ENCODE measurements around the gene CCNT2. TPM values are rescaled to one million over a fixed set of nuclear protein-coding genes. Genes with fewer than 3 reads are reported as not detected.
A peak's percentile ranks its signal among the peaks of the same experiment; 100 is the strongest.

The CCNT2 gene
- 29.2 to 31.5 TPM (median 30.6 TPM) in 3 replicates for total RNA-seq
- long read RNA-seq, full-length matches to known transcripts = 32 of 55 reads
- long read RNA-seq, partial matches to known transcripts = 4 of 55 reads
- long read RNA-seq, other reads (novel, unspliced or antisense) = 19 of 55 reads

DNA sequence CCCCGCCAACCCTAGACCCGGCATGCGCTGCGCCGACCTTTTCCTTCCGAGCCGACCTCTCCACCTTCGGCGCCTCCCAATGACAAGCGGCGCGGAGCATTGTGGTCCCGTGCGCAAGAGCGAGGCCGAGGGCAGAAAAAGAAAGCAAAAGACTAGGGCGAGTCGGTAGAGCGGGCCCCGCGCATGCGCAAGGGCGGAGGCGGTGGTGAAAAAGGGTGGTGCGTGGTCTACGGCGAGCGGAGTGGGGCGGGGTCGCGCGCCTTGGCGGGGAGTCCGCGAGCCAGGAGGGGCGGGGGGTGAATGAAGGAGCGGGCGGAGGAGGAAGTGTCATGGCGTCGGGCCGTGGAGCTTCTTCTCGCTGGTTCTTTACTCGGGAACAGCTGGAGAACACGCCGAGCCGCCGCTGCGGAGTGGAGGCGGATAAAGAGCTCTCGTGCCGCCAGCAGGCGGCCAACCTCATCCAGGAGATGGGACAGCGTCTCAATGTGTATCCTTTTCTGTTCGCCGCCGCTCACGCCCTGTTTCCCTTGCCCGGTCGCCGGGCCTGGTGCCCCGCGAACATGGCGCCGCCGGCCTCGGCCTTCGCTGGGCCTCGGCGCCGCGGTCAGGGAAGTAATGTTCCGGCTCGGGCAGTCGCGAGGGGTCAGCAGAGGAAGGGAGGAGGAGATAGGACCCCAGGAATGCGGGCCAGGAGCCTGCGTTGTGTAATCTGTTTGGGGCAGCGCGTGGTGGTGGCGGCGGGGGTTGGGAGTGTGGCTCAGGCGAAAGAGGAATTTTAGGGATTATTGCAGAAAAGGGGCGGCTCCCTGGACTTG, at the start of gene CCNT2:
Gene CCNT2 (plus strand): TSS at position 297 of the 815 bp plus-strand sequence. CDS start 33 bp downstream, at position 330.
- H3K9me3 Mint-ChIP-seq (ENCODE audit: low read depth) = peaks cover 2% of the 10 kb centered on the region
- DNase-seq (ENCODE audit: low spot score) = peak; percentile 100
- peak within 1 kb of the TSS; percentile 97 for H3K4me3 Mint-ChIP-seq (ENCODE audit: unreplicated experiment)
- H3K4me1 Mint-ChIP-seq (ENCODE audit: low read depth) = peaks cover 33% of the 10 kb centered on the region
- H3K36me3 Mint-ChIP-seq (ENCODE audit: low read depth) = peaks cover 3% of the 10 kb centered on the region
- TF ChIP-seq, protein P1, sequence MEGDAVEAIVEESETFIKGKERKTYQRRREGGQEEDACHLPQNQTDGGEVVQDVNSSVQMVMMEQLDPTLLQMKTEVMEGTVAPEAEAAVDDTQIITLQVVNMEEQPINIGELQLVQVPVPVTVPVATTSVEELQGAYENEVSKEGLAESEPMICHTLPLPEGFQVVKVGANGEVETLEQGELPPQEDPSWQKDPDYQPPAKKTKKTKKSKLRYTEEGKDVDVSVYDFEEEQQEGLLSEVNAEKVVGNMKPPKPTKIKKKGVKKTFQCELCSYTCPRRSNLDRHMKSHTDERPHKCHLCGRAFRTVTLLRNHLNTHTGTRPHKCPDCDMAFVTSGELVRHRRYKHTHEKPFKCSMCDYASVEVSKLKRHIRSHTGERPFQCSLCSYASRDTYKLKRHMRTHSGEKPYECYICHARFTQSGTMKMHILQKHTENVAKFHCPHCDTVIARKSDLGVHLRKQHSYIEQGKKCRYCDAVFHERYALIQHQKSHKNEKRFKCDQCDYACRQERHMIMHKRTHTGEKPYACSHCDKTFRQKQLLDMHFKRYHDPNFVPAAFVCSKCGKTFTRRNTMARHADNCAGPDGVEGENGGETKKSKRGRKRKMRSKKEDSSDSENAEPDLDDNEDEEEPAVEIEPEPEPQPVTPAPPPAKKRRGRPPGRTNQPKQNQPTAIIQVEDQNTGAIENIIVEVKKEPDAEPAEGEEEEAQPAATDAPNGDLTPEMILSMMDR (IDR thresholded peaks at IDR 0.05) = peak; percentile 32
- H3K27ac Mint-ChIP-seq (ENCODE audit: unreplicated experiment) = peak within 1 kb of the TSS; percentile 100
- no peaks in the 10 kb centered on the region for H3K27me3 Mint-ChIP-seq (ENCODE audit: low read depth)

DNA sequence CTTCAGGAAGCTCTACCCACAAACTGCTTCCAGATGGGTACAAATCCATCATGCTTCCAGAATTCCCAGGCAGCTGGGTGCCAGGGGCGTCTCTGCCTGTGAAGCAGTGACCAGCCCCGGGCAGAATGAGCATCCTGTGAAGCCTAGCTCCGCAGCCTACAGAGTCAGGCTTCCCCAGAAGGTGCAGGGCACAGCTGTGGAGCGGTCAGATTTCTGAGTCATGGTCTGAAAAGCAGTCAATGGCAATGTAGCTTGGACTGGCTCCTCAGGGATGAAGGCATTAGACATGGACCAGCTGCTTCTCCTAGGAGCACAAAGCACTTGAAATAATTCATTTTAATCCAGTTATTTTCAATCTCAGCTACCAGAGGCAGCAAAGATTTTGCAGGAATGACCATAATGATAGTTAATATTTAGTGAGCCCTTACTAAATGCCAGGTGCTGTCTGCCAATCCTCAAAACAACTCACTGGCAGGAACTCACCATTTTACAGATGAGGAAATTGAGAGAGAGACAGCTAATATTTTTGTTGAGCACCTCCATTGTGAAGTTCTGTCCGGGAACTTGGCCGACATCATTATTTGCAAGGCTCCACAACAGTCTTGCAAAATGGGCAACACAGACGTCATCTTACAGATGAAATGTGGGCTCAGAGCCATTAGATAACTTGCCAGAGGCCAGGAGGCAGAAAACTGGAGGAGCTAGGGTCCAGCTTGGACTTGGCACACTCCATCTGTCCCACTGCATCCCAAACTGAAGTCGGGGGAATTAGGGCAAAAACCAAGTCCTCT, 48.5 kb upstream of the CCNT2 start:
- H3K27me3 Mint-ChIP-seq (ENCODE audit: low read depth) = no peaks in the 10 kb centered on the region
- peaks cover 14% of the 10 kb centered on the region for H3K4me1 Mint-ChIP-seq (ENCODE audit: low read depth)
- H3K4me3 Mint-ChIP-seq (ENCODE audit: unreplicated experiment) = no peak overlapping the region
- H3K36me3 Mint-ChIP-seq (ENCODE audit: low read depth) = peaks cover 2% of the 10 kb centered on the region
- DNase-seq (ENCODE audit: low spot score) = no peak
- no peaks in the 10 kb centered on the region for H3K9me3 Mint-ChIP-seq (ENCODE audit: low read depth)
- TF ChIP-seq, protein P1 (IDR thresholded peaks at IDR 0.05) = no peak
- H3K27ac Mint-ChIP-seq (ENCODE audit: unreplicated experiment) = no peak overlapping the region

DNA sequence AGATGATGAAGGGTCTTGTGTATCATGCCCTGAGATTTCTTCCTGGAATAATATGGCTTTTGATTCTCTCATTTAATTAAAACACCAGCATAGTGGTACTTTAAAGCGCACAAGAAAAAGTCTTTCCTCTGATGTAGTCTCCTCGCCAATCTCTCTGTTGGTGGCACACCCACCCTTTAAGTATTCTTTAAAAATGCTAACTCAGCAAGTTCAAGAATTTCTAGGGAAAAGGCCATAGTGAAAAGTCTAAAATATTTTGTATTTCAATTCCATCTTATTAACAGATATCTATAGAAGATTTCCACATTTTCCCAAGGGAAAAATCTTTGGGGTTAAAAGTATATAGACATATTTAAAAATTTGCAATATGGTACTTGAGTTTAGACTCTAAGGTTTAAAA, 45.5 kb upstream of the CCNT2 start:
- H3K9me3 Mint-ChIP-seq (ENCODE audit: low read depth) = peaks cover 7% of the 10 kb centered on the region
- no peaks in the 10 kb centered on the region for H3K4me1 Mint-ChIP-seq (ENCODE audit: low read depth)
- H3K36me3 Mint-ChIP-seq (ENCODE audit: low read depth) = peaks cover 3% of the 10 kb centered on the region
- TF ChIP-seq, protein P1 (IDR thresholded peaks at IDR 0.05) = no peak
- no peak for DNase-seq (ENCODE audit: low spot score)
- no peak overlapping the region for H3K4me3 Mint-ChIP-seq (ENCODE audit: unreplicated experiment)
- H3K27me3 Mint-ChIP-seq (ENCODE audit: low read depth) = no peaks in the 10 kb centered on the region
- H3K27ac Mint-ChIP-seq (ENCODE audit: unreplicated experiment) = no peak overlapping the region

DNA sequence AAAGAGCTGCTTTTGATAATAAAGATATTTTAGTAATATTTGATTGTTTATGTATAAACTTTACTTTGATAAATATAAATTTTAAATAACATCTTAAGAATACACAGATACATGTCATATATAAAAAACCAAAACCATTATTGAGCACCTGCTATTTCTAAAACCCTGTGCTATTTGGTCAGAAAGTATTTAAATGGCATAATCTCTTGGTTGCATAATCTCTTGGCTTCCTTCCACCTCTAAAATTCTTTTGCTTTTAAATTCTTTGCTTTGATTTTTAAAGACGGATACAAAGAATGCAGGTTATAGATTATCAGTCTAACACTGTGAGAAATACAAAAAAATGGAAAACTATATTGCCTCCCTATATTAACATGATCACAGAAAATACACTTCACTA, 43.3 kb upstream of the CCNT2 start:
- Mint-ChIP-seq H3K27ac (ENCODE audit: unreplicated experiment) (no peak overlapping the region), H3K27me3 (ENCODE audit: low read depth) (no peaks in the 10 kb centered on the region), H3K36me3 (ENCODE audit: low read depth) (peaks cover 7% of the 10 kb centered on the region), H3K4me3 (ENCODE audit: unreplicated experiment) (no peak overlapping the region), H3K9me3 (ENCODE audit: low read depth) (peaks cover 25% of the 10 kb centered on the region), H3K4me1 (ENCODE audit: low read depth) (no peaks in the 10 kb centered on the region)
- TF ChIP-seq, protein P1 (IDR thresholded peaks at IDR 0.05) = no peak
- no peak for DNase-seq (ENCODE audit: low spot score)

DNA sequence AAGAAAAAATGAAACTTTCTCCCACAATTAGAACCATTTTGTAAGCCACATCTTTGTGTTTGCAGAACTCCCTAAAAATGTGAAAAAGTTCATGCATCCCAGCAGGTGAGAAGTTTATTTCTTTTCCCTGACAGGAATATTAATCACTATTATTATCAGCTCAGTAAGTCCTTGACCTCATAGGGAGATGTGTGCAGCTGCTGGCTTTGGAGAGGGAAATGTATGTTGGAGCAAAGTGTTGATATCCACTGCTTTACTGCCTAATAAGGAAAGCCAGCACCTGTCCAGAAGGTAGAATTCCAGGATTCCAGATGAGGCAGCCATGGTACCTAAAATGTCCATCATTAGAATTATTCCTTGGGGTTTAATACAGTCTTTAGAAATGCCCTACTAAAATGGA, 35.8 kb upstream of the CCNT2 start:
- Mint-ChIP-seq H3K36me3 (ENCODE audit: low read depth) (peaks cover 4% of the 10 kb centered on the region), H3K4me1 (ENCODE audit: low read depth) (no peaks in the 10 kb centered on the region), H3K9me3 (ENCODE audit: low read depth) (peaks cover 20% of the 10 kb centered on the region), H3K4me3 (ENCODE audit: unreplicated experiment) (no peak overlapping the region), H3K27me3 (ENCODE audit: low read depth) (no peaks in the 10 kb centered on the region), H3K27ac (ENCODE audit: unreplicated experiment) (no peak overlapping the region)
- TF ChIP-seq, protein P1 (IDR thresholded peaks at IDR 0.05) = no peak
- no peak for DNase-seq (ENCODE audit: low spot score)
